ENCODE results near the gene CTXN1. TPM values are rescaled to one million over a fixed set of nuclear protein-coding genes. Genes with fewer than 3 reads are reported as not detected.

Gene CTXN1
- total RNA-seq, 1 experiment from 2014 or later: 54.5 TPM

- Histone ChIP-seq H3K27me3 (ENCODE audit: insufficient read depth, low read depth) (no peaks in the 10 kb centered on the region), H3K4me3 (no peak overlapping the region), H3K27ac (no peak overlapping the region), H3K4me1 (replicated peaks; ENCODE audit: insufficient read depth) (no peaks in the 10 kb centered on the region; the same call in 1 of the 2 replicates), H2AFZ (no peak overlapping the region), H3K36me3 (ENCODE audit: low read depth) (no peaks in the 10 kb centered on the region), H3K9me2 (ENCODE audit: insufficient read depth) (no peaks in the 10 kb centered on the region), H3K79me2 (ENCODE audit: low read depth) (no peaks in the 10 kb centered on the region), H3F3A (ENCODE audit: insufficient read depth, low read depth) (peaks cover 39% of the 10 kb centered on the region), H4K20me1 (ENCODE audit: insufficient read depth) (peaks cover 3% of the 10 kb centered on the region; the same call in 1 of the 2 replicates), H3K4me2 (no peak overlapping the region), H3K9me3 (ENCODE audit: insufficient read depth, low read depth) (no peaks in the 10 kb centered on the region)
- DNase-seq: no peak
- CTCF ChIA-PET: no interaction called here
- TF ChIP-seq CTCF (conservative IDR thresholded peaks at IDR 0.05): no peak
- no peak for TF ChIP-seq EZH2 (IDR thresholded peaks at IDR 0.05; ENCODE audit: low read depth)
- no TSS peak for BruUV-seq (replicated peaks)
- intact Hi-C loops (cut with micrococcal nuclease; ENCODE audit: unreplicated experiment): no loop called here
- POLR2A ChIA-PET (ENCODE audit: unreplicated experiment): no interaction called here
These were observed 44.0 kb downstream of the CTXN1 start for GRCh38 chr19:7881910-7882309.

GRCh38 chr19:7879836-7880235, 46.1 kb downstream of the CTXN1 start:
- no peak overlapping the region for H3K4me3 ChIP-seq
- no peak for DNase-seq
- peaks cover 3% of the 10 kb centered on the region; the same call in 1 of the 2 replicates for H4K20me1 ChIP-seq (ENCODE audit: insufficient read depth)
- TF ChIP-seq EZH2 (IDR thresholded peaks at IDR 0.05; ENCODE audit: low read depth): no peak
- TF ChIP-seq CTCF (conservative IDR thresholded peaks at IDR 0.05): no peak
- no peak overlapping the region for H3K4me2 ChIP-seq
- H3K4me1 ChIP-seq (replicated peaks; ENCODE audit: insufficient read depth): peaks cover 3% of the 10 kb centered on the region; the same call in 1 of the 2 replicates
- no peaks in the 10 kb centered on the region for H3K9me2 ChIP-seq (ENCODE audit: insufficient read depth)
- ChIA-PET CTCF (no interaction called here), POLR2A (ENCODE audit: unreplicated experiment) (no interaction called here)
- H3F3A ChIP-seq (ENCODE audit: insufficient read depth, low read depth): peaks cover 42% of the 10 kb centered on the region
- no peak overlapping the region for H2AFZ ChIP-seq
- no peaks in the 10 kb centered on the region for H3K9me3 ChIP-seq (ENCODE audit: insufficient read depth, low read depth)
- intact Hi-C loops (cut with micrococcal nuclease; ENCODE audit: unreplicated experiment): no loop called here
- H3K27ac ChIP-seq: no peak overlapping the region
- no peaks in the 10 kb centered on the region for H3K36me3 ChIP-seq (ENCODE audit: low read depth)
- BruUV-seq (replicated peaks): no TSS peak
- H3K27me3 ChIP-seq (ENCODE audit: insufficient read depth, low read depth): no peaks in the 10 kb centered on the region
- no peaks in the 10 kb centered on the region for H3K79me2 ChIP-seq (ENCODE audit: low read depth)

- CTCF ChIA-PET: no interaction called here
- H3K36me3 ChIP-seq (ENCODE audit: low read depth): no peaks in the 10 kb centered on the region
- no peak for TF ChIP-seq CTCF (conservative IDR thresholded peaks at IDR 0.05)
- TF ChIP-seq EZH2 (IDR thresholded peaks at IDR 0.05; ENCODE audit: low read depth): no peak
- no peaks in the 10 kb centered on the region for H3K9me2 ChIP-seq (ENCODE audit: insufficient read depth)
- peaks cover 4% of the 10 kb centered on the region; the same call in 1 of the 2 replicates for H3K4me1 ChIP-seq (replicated peaks; ENCODE audit: insufficient read depth)
- BruUV-seq (replicated peaks): no TSS peak
- H3K4me2 ChIP-seq: no peak overlapping the region
- H4K20me1 ChIP-seq (ENCODE audit: insufficient read depth): peaks cover 3% of the 10 kb centered on the region; the same call in 1 of the 2 replicates
- no peak overlapping the region for H2AFZ ChIP-seq
- H3K4me3 ChIP-seq: no peak overlapping the region
- H3K27ac ChIP-seq: no peak overlapping the region
- POLR2A ChIA-PET (ENCODE audit: unreplicated experiment): no interaction called here
- no peaks in the 10 kb centered on the region for H3K79me2 ChIP-seq (ENCODE audit: low read depth)
- peaks cover 42% of the 10 kb centered on the region for H3F3A ChIP-seq (ENCODE audit: insufficient read depth, low read depth)
- no peak for DNase-seq
- intact Hi-C loops (cut with micrococcal nuclease; ENCODE audit: unreplicated experiment): no loop called here
- no peaks in the 10 kb centered on the region for H3K27me3 ChIP-seq (ENCODE audit: insufficient read depth, low read depth)
- H3K9me3 ChIP-seq (ENCODE audit: insufficient read depth, low read depth): no peaks in the 10 kb centered on the region
These were observed 46.7 kb downstream of the CTXN1 start for GRCh38 chr19:7879111-7879807.
